HUES48 (cell line): ENCODE results near the gene NDUFA6.
A peak's percentile ranks its signal among the peaks of the same experiment; 100 is the strongest.

Source experiments
- H3K27ac ChIP-seq: one replicate; pipeline ENCODE4 v1.7.0; 2013; ENCODE audit warnings: low read depth, low read length, inconsistent platforms
- H3K27me3 ChIP-seq: 2 replicates; pipeline ENCODE4 v1.6.1; 2013; ENCODE audit warnings: mild to moderate bottlenecking, low read length; ENCODE audit not compliant: control insufficient read depth, insufficient read depth
- H3K36me3 ChIP-seq: 2 replicates; pipeline ENCODE4 v1.6.1; 2013; ENCODE audit warnings: low read length; ENCODE audit not compliant: control insufficient read depth, insufficient read depth
- H3K4me1 ChIP-seq: 2 replicates; pipeline ENCODE4 v1.6.1; 2013; ENCODE audit warnings: mild to moderate bottlenecking, low read length; ENCODE audit not compliant: control insufficient read depth, insufficient read depth
- H3K4me3 ChIP-seq: 2 replicates; pipeline ENCODE4 v1.5.1; 2013; ENCODE audit warnings: mild to moderate bottlenecking, low read depth, low read length
- H3K9ac ChIP-seq: 2 replicates; pipeline ENCODE4 v1.6.1; 2013; ENCODE audit warnings: mild to moderate bottlenecking, low read depth, low read length, moderate library complexity
- H3K9me3 ChIP-seq: 2 replicates; pipeline ENCODE4 v1.6.1; 2013; ENCODE audit warnings: low read length; ENCODE audit not compliant: control insufficient read depth, insufficient read depth

The NDUFA6 gene

GRCh38 chr22:42069801-42070516 is 20.6 kb downstream of the NDUFA6 start:
- Histone ChIP-seq H3K27ac (peak overlapping the region; percentile 59), H3K36me3 (peaks cover 17% of the 10 kb centered on the region; the same call in 1 of the 2 replicates), H3K27me3 (peaks cover 7% of the 10 kb centered on the region; the same call in 1 of the 2 replicates), H3K9ac (no peak overlapping the region), H3K9me3 (no peaks in the 10 kb centered on the region), H3K4me1 (peaks cover 19% of the 10 kb centered on the region), H3K4me3 (peak overlapping the region; percentile 64)

- Histone ChIP-seq H3K4me1 (peaks cover 23% of the 10 kb centered on the region), H3K27me3 (peaks cover 1% of the 10 kb centered on the region; the same call in 1 of the 2 replicates), H3K27ac (no peak overlapping the region), H3K9ac (no peak overlapping the region), H3K36me3 (peaks cover 17% of the 10 kb centered on the region; the same call in 1 of the 2 replicates), H3K4me3 (no peak overlapping the region), H3K9me3 (no peaks in the 10 kb centered on the region)
Measured at GRCh38 chr22:42068291-42068690, 22.3 kb downstream of the NDUFA6 start.

- Histone ChIP-seq H3K27ac (no peak overlapping the region), H3K9me3 (no peaks in the 10 kb centered on the region), H3K9ac (no peak overlapping the region), H3K36me3 (peaks cover 19% of the 10 kb centered on the region; the same call in 1 of the 2 replicates), H3K4me1 (peaks cover 23% of the 10 kb centered on the region), H3K27me3 (no peaks in the 10 kb centered on the region), H3K4me3 (no peak overlapping the region)
Measured at GRCh38 chr22:42067671-42068251, 22.8 kb downstream of the NDUFA6 start.

GRCh38 chr22:42066937-42067336 is 23.6 kb downstream of the NDUFA6 start:
- Histone ChIP-seq H3K9me3 (no peaks in the 10 kb centered on the region), H3K9ac (no peak overlapping the region), H3K4me3 (no peak overlapping the region), H3K36me3 (peaks cover 25% of the 10 kb centered on the region; the same call in 1 of the 2 replicates), H3K27me3 (no peaks in the 10 kb centered on the region), H3K4me1 (peaks cover 23% of the 10 kb centered on the region), H3K27ac (no peak overlapping the region)

GRCh38 chr22:42066126-42066761 is 24.3 kb downstream of the NDUFA6 start:
- Histone ChIP-seq H3K9me3 (no peaks in the 10 kb centered on the region), H3K4me1 (peaks cover 22% of the 10 kb centered on the region), H3K4me3 (no peak overlapping the region), H3K27ac (no peak overlapping the region), H3K9ac (no peak overlapping the region), H3K27me3 (no peaks in the 10 kb centered on the region), H3K36me3 (peaks cover 29% of the 10 kb centered on the region)

- H3K4me1 ChIP-seq, result peaks cover 18% of the 10 kb centered on the region
- H3K4me3 ChIP-seq, result peak overlapping the region; percentile 40
- no peak overlapping the region for H3K27ac ChIP-seq
- H3K9ac ChIP-seq, result no peak overlapping the region
- H3K9me3 ChIP-seq, result no peaks in the 10 kb centered on the region
- H3K36me3 ChIP-seq, result peaks cover 35% of the 10 kb centered on the region
- no peaks in the 10 kb centered on the region for H3K27me3 ChIP-seq
Measured at GRCh38 chr22:42065438-42066125, 25.0 kb downstream of the NDUFA6 start.

- no peaks in the 10 kb centered on the region for H3K9me3 ChIP-seq
Measured at GRCh38 chr22:42064629-42065028, 25.9 kb downstream of the NDUFA6 start.

GRCh38 chr22:42062506-42063170 is 27.9 kb downstream of the NDUFA6 start:
- no peaks in the 10 kb centered on the region for H3K27me3 ChIP-seq
- peaks cover 8% of the 10 kb centered on the region; the same call in 1 of the 2 replicates for H3K9me3 ChIP-seq
- H3K36me3 ChIP-seq, result peaks cover 52% of the 10 kb centered on the region
- H3K27ac ChIP-seq, result no peak overlapping the region
- no peak overlapping the region for H3K4me3 ChIP-seq
- no peak overlapping the region for H3K9ac ChIP-seq
- peaks cover 14% of the 10 kb centered on the region for H3K4me1 ChIP-seq

More at GRCh38 chr22:42064629-42065028, 25.9 kb downstream of the NDUFA6 start:
- Histone ChIP-seq H3K36me3 (peaks cover 45% of the 10 kb centered on the region), H3K9ac (no peak overlapping the region), H3K27ac (no peak overlapping the region), H3K27me3 (no peaks in the 10 kb centered on the region), H3K4me1 (peaks cover 15% of the 10 kb centered on the region), H3K4me3 (no peak overlapping the region)

GRCh38 chr22:42061041-42061440 is 29.5 kb downstream of the NDUFA6 start:
- no peaks in the 10 kb centered on the region for H3K27me3 ChIP-seq
- peaks cover 14% of the 10 kb centered on the region for H3K4me1 ChIP-seq
- no peak overlapping the region for H3K27ac ChIP-seq
- H3K36me3 ChIP-seq, result peaks cover 41% of the 10 kb centered on the region
- peaks cover 16% of the 10 kb centered on the region for H3K9me3 ChIP-seq
- H3K4me3 ChIP-seq, result no peak overlapping the region
- H3K9ac ChIP-seq, result no peak overlapping the region

- H3K9ac ChIP-seq, result no peak overlapping the region
- peaks cover 41% of the 10 kb centered on the region for H3K36me3 ChIP-seq
- no peak overlapping the region for H3K27ac ChIP-seq
- H3K27me3 ChIP-seq, result no peaks in the 10 kb centered on the region
- peaks cover 10% of the 10 kb centered on the region for H3K4me1 ChIP-seq
- H3K4me3 ChIP-seq, result no peak overlapping the region
- peaks cover 16% of the 10 kb centered on the region for H3K9me3 ChIP-seq
Measured at GRCh38 chr22:42060489-42060888, 30.1 kb downstream of the NDUFA6 start.
